ENCODE measurements around the gene LDLR.
"Not testable (repeated sequence)": the region's sequence is repeated elsewhere in the genome, so short reads cannot be mapped to it uniquely, and the experiment has no call there.

Gene LDLR

GRCh38 chr19:11106477-11106876 lies 17.2 kb downstream of the LDLR start:
- no peak for DNase-seq (ENCODE audit: low spot score)

GRCh38 chr19:11108746-11109145 lies 19.5 kb downstream of the LDLR start:
- DNase-seq (ENCODE audit: low spot score) = no peak

DNA sequence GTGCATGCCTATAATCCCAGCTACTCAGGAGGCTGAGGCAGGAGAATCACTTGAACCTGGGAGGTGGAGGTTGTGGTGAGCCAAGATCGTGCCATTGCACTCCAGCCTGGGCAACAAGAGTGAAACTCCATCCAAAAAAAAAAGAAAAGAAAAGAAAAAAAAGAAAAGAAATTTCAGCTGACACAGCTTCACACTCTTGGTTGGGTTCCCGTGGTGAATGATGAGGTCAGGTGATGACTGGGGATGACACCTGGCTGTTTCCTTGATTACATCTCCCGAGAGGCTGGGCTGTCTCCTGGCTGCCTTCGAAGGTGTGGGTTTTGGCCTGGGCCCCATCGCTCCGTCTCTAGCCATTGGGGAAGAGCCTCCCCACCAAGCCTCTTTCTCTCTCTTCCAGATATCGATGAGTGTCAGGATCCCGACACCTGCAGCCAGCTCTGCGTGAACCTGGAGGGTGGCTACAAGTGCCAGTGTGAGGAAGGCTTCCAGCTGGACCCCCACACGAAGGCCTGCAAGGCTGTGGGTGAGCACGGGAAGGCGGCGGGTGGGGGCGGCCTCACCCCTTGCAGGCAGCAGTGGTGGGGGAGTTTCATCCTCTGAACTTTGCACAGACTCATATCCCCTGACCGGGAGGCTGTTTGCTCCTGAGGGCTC lies 22.0 kb downstream of the LDLR start:
- no peak for DNase-seq (ENCODE audit: low spot score)

DNA sequence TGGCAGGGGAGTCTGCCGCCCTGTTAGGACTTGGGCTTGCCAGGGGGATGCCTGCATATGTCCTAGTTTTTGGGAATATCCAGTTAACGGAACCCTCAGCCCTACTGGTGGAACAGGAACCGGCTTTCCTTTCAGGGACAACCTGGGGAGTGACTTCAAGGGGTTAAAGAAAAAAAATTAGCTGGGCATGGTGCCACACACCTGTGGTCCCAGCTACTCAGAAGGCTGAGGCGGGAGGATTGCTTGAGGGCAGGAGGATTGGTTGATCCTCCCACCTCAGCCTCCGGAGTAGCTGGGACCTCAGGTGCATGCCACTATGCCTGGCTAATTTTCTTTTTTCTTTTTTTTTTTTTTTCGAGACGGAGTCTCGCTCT lies 22.5 kb downstream of the LDLR start:
- no peak for DNase-seq (ENCODE audit: low spot score)

DNA sequence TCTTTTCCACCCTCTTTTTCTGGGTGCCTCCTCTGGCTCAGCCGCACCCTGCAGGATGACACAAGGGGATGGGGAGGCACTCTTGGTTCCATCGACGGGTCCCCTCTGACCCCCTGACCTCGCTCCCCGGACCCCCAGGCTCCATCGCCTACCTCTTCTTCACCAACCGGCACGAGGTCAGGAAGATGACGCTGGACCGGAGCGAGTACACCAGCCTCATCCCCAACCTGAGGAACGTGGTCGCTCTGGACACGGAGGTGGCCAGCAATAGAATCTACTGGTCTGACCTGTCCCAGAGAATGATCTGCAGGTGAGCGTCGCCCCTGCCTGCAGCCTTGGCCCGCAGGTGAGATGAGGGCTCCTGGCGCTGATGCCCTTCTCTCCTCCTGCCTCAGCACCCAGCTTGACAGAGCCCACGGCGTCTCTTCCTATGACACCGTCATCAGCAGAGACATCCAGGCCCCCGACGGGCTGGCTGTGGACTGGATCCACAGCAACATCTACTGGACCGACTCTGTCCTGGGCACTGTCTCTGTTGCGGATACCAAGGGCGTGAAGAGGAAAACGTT lies 24.0 kb downstream of the LDLR start:
- no peak for DNase-seq (ENCODE audit: low spot score)

- no peak for DNase-seq (ENCODE audit: low spot score)
Observed at GRCh38 chr19:11115042-11115441, 25.8 kb downstream of the LDLR start.

DNA sequence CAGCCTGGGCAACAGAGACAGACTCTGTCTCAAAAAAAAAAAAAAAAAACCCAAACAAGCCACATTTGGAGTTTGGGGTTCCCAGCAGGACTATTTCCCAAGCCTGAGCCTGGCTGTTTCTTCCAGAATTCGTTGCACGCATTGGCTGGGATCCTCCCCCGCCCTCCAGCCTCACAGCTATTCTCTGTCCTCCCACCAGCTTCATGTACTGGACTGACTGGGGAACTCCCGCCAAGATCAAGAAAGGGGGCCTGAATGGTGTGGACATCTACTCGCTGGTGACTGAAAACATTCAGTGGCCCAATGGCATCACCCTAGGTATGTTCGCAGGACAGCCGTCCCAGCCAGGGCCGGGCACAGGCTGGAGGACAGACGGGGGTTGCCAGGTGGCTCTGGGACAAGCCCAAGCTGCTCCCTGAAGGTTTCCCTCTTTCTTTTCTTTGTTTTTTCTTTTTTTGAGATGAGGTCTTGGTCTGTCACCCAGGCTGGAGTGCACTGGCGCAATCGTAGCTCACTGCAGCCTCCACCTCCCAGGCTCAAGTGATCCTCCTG lies 26.7 kb downstream of the LDLR start:
- no peak for DNase-seq (ENCODE audit: low spot score)

GRCh38 chr19:11116507-11116906 lies 27.2 kb downstream of the LDLR start:
- no peak for DNase-seq (ENCODE audit: low spot score)

DNA sequence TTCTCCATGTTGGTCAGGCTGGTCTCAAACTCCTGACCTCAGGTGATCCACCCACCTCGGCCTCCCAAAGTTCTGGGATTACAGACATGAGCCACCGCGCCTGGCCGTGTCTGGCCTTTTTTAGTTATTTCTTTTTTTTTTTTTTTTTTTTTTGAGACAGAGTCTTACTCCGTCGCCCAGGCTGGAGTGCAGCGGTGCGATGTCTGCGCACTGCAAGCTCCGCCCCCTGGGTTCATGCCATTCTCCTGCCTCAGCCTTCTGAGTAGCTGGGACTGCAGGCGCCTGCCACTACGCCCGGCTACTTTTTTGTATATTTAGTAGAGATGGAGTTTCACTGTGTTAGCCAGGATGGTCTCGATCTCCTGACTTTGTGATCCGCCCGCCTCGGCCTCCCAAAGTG lies 32.7 kb downstream of the LDLR start:
- not testable (repeated sequence) for DNase-seq (ENCODE audit: low spot score)

DNA sequence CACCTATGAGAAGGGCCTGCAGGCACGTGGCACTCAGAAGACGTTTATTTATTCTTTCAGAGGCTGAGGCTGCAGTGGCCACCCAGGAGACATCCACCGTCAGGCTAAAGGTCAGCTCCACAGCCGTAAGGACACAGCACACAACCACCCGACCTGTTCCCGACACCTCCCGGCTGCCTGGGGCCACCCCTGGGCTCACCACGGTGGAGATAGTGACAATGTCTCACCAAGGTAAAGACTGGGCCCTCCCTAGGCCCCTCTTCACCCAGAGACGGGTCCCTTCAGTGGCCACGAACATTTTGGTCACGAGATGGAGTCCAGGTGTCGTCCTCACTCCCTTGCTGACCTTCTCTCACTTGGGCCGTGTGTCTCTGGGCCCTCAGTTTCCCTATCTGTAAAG lies 33.9 kb downstream of the LDLR start:
- DNase-seq (ENCODE audit: low spot score) = no peak

GRCh38 chr19:11124157-11124556 lies 34.9 kb downstream of the LDLR start:
- not testable (repeated sequence) for DNase-seq (ENCODE audit: low spot score)

GRCh38 chr19:11125994-11126685 lies 36.9 kb downstream of the LDLR start:
- peak; percentile 58 for DNase-seq (ENCODE audit: low spot score)

GRCh38 chr19:11127905-11128304 lies 38.6 kb downstream of the LDLR start:
- no peak for DNase-seq (ENCODE audit: low spot score)

DNA sequence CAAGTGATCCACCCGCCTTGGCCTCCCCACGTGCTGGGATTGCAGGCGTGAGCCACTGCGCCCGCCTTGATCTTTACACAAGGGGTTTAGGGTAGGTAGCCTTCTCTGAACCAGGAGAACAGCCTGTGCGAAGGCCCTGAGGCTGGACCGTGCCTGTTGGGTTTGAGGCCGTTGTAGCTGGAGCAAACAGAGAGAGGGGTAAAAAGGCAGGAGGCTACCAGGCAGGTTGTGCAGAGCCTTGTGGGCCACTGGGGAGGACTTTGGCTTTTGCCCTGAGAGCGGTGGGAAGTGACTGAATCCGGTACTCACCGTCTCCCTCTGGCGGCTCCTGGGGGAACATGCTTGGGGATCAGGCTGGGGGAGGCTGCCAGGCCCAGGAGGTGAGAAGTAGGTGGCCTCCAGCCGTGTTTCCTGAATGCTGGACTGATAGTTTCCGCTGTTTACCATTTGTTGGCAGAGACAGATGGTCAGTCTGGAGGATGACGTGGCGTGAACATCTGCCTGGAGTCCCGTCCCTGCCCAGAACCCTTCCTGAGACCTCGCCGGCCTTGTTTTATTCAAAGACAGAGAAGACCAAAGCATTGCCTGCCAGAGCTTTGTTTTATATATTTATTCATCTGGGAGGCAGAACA lies 41.7 kb downstream of the LDLR start:
- peak; percentile 81 for DNase-seq (ENCODE audit: low spot score)

- no peak for DNase-seq (ENCODE audit: low spot score)
Observed at GRCh38 chr19:11131471-11131870, 42.2 kb downstream of the LDLR start.

- no peak for DNase-seq (ENCODE audit: low spot score)
Observed at GRCh38 chr19:11136400-11137101, 47.3 kb downstream of the LDLR start.

- DNase-seq (ENCODE audit: low spot score) = peak; percentile 84
Observed at GRCh38 chr19:11137542-11138384, 48.5 kb downstream of the LDLR start.

DNA sequence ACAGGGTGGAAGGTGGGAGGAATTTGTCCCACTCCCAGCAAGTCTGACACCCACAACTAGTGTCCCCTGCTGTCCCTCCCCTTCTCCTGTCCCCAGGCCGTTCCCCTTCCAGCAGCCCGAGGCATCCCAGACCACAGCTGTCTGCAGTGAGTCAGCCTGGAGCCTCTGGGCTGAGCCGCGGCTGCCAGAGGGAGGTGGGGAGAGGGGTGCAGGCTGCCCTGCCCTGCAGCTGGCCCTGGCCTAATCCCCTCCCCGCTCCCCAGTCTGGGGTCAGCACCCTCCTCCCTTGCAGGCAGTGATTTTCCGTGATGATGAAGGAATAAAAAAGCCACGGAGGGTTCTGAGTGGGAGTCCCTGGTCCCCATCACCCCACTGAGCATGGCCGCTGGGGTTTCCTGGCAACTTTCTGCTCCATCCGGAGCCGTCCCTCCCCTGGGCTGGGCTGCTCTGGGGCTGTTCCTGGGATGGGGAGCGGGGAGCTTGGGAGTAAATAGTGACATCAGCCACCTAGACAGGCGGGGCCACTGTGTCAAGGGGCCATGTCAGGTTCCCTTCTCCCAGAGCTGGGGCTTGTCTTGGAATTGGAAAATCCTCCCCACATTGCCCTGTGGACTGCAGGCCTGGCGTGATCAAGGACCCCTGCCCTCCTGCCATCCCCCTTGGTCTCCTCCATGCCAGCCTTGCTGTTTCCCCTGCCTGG lies 49.5 kb downstream of the LDLR start:
- DNase-seq (ENCODE audit: low spot score) = peak; percentile 66

- DNase-seq (ENCODE audit: low spot score) = not testable (repeated sequence)
Observed at GRCh38 chr19:11140023-11140538, 50.8 kb downstream of the LDLR start.

DNA sequence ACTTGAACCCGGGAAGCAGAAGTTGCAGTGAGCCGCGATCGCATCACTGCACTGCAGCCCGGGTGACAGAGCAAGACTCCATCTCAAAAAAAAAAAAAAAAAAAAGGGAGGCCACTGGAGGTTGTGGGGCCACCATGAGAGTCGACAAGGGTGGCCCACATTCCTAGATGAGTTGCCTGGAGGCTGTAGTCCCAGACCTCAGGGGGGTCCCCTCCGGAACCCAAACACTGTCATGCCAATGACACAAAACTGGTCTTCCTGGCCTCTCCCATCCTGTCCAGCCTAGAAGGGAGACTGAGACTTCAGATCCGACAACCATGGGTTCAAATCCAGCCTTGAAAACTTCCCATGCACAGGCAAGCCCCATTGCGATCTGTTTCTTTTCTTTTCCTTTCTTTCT lies 51.6 kb downstream of the LDLR start:
- no peak for DNase-seq (ENCODE audit: low spot score)
